Posterior cingulate gyrus (tissue), 11 donors: ENCODE measurements around the gene SLC5A1.

ENCODE experiments used
- DNase-seq, 10 donors: peaks; one replicate each; pipeline versions ENCODE4 v3.0.0 to v3.0.0-alpha.2; 2020 to 2021; ENCODE audit warnings: mixed read lengths in 3 of 10
- intact Hi-C: fragments of 100-400 bp; cut with DNase I; formaldehyde crosslinking; loops from one replicate; pipeline ENCODE4 v1.15.1; 2023

The SLC5A1 gene

DNA sequence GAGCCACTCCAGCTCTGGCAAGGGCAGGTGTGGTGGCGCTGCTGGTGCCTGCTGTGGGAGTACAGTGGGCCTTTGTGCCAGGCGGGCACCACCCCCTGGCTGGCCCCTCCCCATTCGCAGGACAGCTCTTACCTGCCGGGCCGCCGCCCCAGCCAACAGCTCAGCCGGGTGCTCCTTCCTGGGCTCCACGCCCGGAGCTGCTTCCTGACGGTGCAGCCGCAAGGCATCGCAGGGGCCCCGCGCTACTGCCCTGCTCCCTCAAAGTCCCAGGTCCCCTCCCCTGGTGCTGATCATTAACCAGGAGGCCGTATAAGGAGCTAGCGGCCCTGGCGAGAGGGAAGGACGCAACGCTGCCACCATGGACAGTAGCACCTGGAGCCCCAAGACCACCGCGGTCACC, at the start of gene SLC5A1:
Gene SLC5A1, plus strand, starts transcription at position 338 of the 400 bp plus-strand sequence. Its CDS starts 21 bp downstream, at position 359.
- intact Hi-C loops: no loop called here
- DNase-seq: no peak

DNA sequence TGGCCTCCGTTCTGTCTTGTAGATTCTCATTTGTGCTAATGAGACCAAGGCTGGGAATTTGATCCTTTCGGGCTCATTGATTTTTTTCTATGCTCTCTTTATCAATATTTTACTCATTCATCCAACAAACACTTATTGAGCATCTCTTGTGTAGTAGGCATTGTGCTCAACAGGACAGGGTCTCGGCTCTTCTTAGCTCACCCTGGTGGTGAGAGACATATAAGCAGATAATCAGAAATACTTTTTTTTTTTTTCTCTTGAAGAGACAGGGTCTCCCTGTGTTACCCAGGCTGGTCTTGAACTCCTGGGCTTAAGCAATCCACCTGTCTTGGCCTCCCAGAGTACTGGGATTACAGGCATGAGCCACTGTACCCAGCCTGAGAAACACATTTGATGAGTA, 48.0 kb upstream of the SLC5A1 start:
- DNase-seq: no peak
- intact Hi-C loops: no loop called here

DNA sequence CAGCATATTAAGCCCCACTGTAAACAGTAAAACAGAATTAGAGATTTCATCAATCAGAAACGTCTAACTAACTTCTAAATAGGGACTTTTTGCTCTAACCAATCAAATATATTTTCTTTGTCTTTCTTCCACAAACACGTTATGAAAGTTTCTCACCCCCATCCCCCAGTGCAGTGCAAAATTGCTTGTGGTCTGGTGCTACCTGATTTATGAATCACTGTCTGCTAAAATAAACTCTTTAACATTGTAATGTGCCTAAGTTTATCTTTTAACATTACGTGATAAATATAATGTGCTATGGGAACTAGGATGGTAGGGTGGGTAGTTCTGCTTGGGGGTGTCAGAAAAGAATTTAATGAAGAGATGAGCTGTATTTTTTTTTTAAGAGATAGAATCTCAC, 47.3 kb upstream of the SLC5A1 start:
- DNase-seq: no peak
- intact Hi-C loops: no loop called here

DNA sequence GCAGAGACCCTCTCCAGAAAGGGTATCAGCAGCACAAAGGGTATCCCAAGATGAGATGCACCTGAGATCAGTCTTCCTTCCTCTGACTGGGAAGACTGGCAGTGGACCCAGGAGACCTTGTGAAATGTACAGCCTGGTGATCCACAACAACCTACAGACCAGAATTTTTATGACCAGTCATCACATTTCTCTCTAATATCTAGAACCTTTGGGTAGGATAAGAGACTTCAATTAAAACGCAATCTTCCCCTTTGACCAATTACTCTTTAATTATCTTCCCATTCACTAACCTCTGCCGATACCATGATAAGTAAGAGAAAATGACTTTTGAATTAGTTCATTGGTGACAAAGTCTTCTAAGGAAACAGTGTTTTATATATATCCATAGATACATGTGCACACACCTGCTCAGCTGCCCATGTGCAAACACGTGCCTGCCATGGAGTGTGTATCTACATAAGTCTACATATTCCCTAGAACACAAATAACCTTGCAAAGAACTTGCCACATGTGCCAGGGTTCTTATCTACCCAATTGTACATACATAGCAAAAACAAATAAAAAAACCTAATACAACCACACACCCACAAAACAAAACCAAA, 44.2 kb upstream of the SLC5A1 start:
- DNase-seq: no peak

DNA sequence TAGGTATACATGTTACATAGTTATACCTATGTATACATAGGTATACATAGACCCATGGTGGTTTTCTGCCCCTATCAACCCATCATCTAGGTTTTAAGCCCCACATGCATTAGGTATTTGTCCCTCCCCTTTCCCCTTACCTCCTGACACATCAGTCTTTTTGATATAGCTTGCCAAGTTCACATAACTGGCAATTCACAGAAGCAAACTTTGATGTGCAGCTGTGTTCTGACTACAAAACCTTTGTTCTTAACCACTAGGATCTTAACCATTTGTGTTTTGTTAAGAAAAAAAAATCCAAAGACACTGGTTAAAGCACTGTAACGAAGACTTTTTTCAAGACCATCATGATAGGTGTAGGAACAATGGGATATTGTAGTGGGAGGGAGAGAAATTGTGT, 42.9 kb upstream of the SLC5A1 start:
- no peak for DNase-seq
- intact Hi-C loops: no loop called here

More for the DNA sequence above, 44.2 kb upstream of the SLC5A1 start:
- intact Hi-C loops: no loop called here

DNA sequence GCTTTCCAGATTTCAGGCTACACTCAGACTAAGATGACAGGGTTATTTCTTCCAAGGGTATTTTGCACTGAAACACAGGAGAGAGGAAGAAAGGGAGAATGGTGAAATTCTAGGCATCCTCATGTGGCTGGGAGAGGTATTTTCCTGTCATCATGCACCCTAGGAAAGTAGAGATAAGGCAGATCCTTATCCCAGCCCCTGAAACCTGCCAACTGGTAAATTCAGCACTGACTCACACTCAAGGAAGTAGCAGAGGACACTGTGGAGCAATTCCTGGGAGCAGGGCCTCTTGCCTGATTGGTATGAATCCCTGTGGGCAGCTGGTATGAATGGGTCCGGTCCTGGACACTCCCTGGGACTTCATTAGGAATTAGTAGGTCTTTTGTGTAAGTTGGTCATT, 37.6 kb upstream of the SLC5A1 start:
- intact Hi-C loops: no loop called here

DNA sequence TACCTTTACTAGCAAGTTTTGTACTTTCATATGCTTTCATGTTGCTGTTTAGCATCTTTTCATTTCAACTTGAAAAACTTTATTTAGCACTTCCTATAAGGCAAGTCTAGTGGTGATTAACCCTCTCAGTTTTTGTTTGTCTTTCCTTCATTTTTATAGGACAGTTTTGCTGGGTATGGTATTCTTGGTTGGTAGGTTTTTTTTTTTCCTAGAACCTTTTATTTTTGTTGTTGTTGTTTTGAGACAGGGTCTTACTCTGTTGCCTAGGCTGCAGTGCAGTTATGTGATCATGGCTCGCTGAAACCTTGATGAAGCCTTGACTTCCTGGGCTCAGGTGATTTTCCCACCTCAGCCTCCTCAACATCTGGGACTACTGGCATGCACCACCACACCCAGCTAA, 29.9 kb upstream of the SLC5A1 start:
- no peak for DNase-seq
- intact Hi-C loops: no loop called here

More for the DNA sequence above, 37.6 kb upstream of the SLC5A1 start:
- no peak for DNase-seq

DNA sequence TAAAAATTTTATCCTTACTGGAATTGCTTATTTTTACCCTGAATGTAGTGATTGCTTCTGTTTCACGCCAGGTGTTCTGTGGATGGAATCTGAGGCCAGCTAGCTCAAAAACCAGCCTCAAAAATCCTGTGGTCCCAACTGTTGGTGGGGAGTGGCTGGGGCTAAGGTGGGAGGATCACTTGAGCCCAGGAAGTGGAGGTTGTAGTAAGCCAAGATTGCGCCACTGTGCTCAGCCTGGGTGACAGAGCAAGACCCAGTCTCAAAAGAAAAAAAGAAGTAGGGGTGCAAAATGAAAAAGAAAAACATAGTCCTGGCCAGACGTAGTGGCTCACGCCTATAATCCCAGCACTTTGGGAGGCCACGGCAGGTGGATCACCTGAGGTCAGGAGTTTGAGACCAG, 27.0 kb upstream of the SLC5A1 start:
- intact Hi-C loops: no loop called here
- DNase-seq: no peak

DNA sequence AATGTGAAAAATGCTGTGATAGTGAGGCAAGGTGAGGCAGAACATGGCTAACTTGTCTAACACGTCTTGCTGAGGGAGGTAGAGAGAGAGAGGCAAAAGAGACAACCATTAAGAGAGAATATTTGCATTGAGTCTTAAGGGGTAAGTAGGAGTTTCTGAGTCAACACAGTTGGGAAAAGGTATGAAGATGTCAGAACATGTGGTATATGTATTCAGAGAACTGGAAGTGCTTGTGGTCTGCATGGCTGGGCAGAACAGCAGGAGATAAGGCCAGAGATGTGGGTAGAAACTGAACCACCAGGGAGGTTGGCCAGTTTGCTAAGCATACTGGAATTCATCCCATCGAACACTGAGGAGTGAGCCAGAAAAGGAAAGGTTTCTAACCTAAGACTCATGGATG, 25.0 kb upstream of the SLC5A1 start:
- intact Hi-C loops: no loop called here

DNA sequence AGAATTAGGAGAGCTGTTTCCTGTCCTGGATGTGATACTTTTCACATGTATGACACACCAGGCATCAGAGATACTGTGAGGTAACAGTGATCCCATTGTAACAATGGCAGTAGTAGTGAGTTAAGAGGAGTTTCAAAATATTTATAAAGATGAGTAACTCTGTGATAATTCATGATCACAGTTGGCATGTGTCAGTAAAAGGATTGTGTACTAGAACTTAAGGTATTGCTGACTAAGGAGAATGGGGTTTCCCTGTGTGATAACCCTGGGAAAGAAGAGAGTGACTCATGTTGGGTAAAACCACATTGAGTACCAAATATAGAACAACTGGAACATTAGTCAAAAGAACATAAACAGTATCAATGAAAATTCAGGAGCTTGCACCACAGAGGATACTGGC, 22.9 kb upstream of the SLC5A1 start:
- DNase-seq: no peak
- intact Hi-C loops: no loop called here

More for the DNA sequence above, 25.0 kb upstream of the SLC5A1 start:
- DNase-seq: no peak

DNA sequence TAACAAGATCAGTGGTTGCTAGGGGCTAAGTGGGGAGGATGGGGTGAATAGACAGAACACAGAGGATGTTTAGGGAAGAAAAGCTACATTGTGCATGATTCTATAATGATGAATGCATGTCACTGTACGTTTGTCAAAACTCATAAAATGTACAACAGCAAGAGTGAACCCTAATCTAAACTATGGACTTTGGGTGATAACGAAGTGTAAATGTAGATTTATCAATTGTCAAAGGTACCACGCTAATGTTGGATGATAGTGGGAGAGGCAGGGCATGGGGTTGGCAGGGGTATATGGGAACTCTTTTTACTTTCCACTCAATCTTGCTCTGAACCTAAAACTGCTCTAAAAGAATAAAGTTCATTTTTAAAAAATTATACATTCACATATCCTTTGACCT, 21.3 kb upstream of the SLC5A1 start:
- DNase-seq: no peak
- intact Hi-C loops: no loop called here

DNA sequence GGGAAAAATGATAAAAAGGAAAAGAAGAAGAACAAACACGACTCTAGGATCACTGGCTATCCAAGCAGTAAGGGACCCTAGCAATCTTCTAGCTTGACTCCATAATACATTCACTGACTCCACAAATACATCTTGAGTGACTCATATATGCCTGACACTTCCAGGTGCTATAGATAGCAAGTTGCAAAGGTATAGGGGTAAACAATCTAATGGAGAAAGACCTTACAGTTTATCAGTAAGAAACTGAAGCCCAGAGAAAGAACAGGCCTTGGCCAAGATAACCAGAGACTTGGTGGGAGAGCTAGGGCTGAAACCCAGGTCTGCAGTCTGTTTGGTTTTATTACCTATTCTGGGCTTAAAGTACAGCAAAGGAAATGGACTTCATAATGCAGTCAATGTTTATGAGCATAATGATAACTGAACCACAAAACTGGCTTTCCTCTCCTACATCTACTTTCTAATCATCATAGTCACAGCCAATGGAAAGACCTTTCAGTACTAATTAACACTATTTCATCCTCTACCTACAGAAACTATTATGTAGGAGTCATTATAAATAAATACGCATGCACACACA, 19.7 kb upstream of the SLC5A1 start:
- intact Hi-C loops: no loop called here
- no peak for DNase-seq

DNA sequence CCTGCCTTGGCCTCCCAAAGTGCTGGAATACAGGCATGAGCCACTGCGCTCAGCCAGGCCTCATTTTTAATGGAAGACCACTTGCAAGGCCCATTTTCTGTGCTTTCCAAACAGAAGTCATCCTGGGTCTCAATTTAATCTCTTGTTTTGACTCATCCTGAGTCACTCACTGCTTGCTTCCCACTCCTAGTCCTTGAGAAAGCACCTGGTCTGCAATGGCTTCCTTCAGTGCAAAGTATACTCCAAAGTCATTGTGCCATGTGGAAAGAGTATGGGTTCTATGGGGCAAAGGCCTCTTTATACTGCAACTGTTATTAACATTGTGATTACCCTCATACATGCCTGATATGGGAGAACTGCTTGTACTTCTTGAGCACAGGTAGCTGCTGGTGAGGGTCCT, 18.3 kb upstream of the SLC5A1 start:
- no peak for DNase-seq
- intact Hi-C loops: no loop called here

DNA sequence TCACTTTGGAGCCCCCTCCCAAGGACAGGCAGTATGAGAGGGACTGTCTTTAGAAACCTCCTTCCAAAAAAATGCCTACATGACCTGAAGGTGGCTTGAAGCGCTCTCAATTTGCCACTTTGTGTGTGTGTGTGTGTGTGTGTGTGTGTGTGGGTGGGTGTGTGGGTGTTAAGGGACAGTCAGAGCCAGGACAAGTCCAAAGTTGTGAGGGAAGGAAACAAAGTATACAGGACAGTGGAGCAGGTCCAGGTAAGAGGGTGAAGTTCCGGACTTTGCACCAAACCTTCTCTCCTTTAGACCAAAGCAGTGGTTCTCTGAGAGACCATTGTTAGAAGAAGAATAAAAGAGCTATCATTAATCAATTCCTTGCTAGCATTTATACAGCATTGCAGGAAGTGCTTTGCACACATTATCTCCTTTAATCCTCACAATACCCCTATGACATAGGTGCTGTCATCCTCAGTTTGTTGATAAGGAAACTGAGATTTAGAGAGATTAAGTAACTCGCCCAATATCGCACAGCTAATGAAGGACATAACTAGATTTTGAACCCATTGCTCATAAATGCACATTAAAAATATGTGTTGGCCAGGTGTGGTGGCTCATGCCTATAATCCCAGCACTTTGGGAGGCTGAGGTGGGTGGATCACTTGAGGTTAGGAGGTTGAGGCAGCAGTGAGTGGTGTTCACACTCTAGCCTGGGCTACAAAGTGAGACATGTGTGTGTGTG, 12.4 kb upstream of the SLC5A1 start:
- no peak for DNase-seq
- intact Hi-C loops: no loop called here

DNA sequence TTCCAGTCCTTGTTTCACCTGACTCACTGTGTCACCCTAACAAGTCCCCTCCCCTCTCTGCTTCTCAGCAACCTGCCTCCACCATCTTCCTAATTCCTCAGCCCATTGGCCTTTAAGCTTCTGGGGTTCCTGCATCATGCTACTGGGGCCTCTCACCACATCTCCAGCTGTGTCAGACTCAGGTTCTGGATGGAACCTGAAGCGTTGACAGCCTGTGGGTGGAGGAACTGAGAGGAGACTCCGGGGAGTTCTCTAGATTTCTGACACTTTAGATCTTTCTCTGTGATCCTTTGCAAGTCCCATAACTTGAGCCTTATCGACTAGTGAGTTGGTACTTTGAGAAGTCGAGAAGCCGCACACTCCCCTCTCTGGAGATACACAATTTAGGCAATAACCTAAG, 11.6 kb upstream of the SLC5A1 start:
- intact Hi-C loops: no loop called here
- DNase-seq: no peak

DNA sequence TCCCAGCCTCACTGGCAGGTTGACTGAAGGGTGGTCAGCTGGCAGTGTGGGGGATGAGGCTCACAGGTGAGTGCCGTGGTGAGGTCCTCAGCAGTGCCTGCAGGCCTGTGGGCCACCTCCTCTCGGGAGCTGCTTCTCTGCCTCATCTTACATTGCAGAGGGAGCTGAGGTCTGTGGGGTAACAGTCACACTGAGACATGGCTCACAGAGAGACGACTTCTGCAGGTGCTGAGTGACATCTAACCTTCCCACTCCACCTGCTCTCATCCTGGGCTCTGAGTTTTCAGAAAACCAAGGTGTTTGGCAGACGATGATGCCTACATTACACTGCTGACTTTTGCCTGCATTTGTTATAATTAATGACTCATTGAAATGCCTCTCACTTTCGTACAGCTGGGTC, 8.8 kb upstream of the SLC5A1 start:
- no peak for DNase-seq

DNA sequence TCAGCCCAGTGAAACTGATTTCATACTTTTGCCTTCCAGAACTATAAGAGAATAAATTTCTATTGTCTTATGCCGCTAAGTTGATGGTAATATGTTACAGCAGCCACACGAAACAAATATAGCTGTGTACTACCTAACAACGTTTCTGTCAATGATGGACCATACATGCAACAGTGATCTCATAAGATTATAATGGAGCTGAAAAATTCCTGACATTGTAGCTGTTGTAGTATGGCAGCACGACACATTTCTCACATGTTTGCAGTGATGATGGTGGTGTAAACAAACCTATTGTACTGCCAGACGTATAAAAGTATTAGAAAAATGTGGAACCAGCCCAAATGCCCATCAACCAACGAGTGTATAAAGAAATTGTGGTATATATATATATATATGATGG, 5.8 kb upstream of the SLC5A1 start:
- no peak for DNase-seq
- intact Hi-C loops: no loop called here

More for the DNA sequence above, 8.8 kb upstream of the SLC5A1 start:
- intact Hi-C loops: no loop called here

DNA sequence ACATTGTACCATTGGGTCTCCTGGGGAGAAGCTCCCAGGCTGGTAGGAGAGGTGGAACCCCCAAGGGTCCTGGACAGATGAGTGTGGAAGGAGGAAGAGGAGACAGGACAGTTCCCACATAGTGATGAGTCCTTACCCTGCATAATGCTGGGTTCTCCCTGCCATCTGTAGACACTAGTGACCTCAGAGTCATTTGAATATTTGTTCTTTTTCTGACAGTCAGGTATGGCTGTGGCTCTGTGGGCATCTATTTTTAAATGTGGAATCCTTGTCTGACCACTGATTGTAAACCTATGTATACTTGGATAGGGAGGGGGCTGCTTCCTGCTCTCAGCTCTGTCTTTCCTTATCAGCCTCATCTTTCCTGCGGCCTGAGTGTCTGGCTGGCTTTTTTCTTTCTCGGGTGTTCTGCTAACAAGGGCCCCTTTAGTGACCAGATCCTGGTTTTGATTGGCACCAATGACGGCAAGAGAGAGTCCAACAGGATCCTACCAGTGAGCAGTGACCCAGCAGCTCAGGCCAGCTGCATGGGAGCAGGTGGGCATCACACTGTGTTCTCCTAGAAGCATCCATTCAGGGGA, 2.6 kb upstream of the SLC5A1 start:
- intact Hi-C loops: no loop called here
- no peak for DNase-seq

DNA sequence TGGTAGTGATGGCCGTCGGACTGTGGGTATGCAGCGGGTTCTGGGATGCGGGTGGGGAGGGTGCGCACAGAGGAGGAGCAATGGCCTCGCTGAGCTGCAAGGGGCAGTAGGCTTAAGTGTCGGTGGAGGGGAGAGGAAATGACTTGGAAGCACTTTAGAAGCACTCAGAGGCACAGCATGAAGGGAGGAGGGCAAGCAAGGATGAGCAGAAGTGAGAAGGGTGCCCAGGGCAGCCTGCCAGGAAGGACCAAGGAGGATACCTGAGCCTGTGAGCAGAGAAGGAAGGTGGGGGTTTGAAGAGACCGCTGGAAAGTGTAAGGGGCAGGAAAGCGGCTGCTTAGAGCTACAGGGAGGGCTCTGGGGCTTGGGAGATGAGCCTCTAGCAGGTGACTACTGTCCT, 330 bp downstream of the SLC5A1 start:
- no peak for DNase-seq
- intact Hi-C loops: no loop called here

DNA sequence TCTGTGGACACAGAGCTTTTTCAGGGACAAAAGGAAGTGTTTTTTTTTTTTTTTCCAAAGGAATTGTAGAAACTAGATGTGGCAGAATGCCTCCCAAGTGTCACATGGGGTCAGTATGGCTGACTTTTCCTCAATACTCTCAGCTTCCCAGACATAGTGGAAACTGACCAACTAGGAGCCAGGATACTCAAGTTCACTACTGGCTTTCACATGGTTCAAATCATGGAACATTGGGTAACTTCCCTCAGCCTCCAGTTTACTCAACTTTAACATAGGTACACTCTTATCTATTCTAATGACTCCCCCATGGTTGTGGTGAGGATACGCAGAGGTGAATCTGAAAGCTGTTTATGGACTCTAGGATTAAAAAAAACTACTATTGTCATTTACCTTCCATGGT, 1.4 kb downstream of the SLC5A1 start:
- intact Hi-C loops: no loop called here
- no peak for DNase-seq

DNA sequence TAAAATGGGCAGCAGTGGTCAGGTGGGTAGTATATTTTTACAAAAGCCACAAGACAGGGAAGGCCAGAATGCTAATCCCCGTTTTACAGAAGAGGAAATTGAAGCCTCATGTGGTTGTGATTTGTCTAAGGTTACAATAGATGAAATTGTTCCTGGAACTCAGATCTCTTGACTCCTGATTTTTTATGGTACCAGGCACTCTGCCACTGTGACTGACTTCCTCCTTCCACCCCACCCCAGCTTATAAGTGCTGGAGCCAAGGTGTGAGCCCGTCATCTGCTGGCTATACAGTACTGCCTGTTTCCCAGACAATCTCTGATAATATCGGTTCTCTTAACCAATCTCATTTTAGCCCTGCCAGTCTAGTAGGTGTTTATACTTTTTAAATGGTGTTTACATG, 1.9 kb downstream of the SLC5A1 start:
- no peak for DNase-seq
- intact Hi-C loops: no loop called here

DNA sequence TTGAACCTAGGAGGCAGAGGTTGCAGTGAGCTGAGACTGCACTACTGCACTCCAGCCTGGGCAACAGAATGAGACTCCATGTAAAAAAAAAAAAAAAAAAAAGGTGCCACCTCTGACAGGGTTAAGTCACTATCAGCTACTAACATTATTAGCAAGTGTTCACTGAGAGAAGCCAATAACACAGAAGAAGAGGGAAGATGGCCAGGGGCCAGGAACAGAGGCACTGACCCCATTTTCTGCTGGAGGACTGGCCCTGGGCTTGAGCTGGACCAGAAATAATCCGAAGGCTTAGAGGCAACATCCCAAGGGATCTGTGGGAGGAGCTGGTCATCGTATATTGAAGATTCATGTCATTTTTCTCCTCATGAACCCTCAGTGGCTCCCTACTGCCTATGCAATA, 5.0 kb downstream of the SLC5A1 start:
- no peak for DNase-seq
- intact Hi-C loops: no loop called here
